K562 (cell line): ENCODE measurements around the gene HOXB3. TPM values are rescaled to one million over a fixed set of nuclear protein-coding genes. Genes with fewer than 3 reads are reported as not detected.

Experiments used
- ILF3 ChIP-seq: fragments of 450-650 bp; IDR thresholded peaks from 2 replicates; pipeline ENCODE4 v1.6.1; 2018; ENCODE audit warnings: antibody characterized with exemption, mild to moderate bottlenecking, moderate library complexity, borderline replicate concordance
- PBX2 ChIP-seq, 2 experiments: IDR thresholded peaks in 1 of 2; conservative IDR thresholded peaks in 1 of 2; 2 replicates each; pipeline ENCODE4 v1.6.1; 2016; ENCODE audit warnings: low read depth in 2 of 2, mild to moderate bottlenecking in 1 of 2, missing compliant biosample characterization in 1 of 2, missing genetic modification characterization in 1 of 2, moderate library complexity in 1 of 2
- TCFL5 ChIP-seq: fragments of 250-450 bp; sonication (Bioruptor Pico); conservative IDR thresholded peaks from 2 replicates; pipeline ENCODE4 v1.6.1; 2021; ENCODE audit warnings: mild to moderate bottlenecking, moderate library complexity, matching md5 sums
- TEAD1 ChIP-seq, 2 experiments: fragments of 450-650 bp in 1 of 2; sonication (generic) in 1 of 2; formaldehyde crosslinking; IDR thresholded peaks; 2 replicates each; pipeline versions ENCODE4 v1.4.0 to v1.8.0; 2020 to 2022; ENCODE audit warnings: mild to moderate bottlenecking in 2 of 2, missing genetic modification reagents in 1 of 2
- ZKSCAN8 ChIP-seq: fragments of 200-800 bp; sonication (Bioruptor generic); IDR thresholded peaks from 2 replicates; pipeline ENCODE4 v1.6.1; 2016; ENCODE audit warnings: missing genetic modification characterization, missing compliant biosample characterization
- polyA plus RNA-seq, 8 experiments: library from polyadenylated mRNA; depleted of rRNA in 4 of 8; stranded (reverse) in 5 of 8; unstranded in 3 of 8; fragments of >200 nt; fragmentation: Nextera tagmentation in 2 of 8; fragmentation: Illumina TruSeq in 1 of 8; extraction: Ambion mirVana in 2 of 8; extraction: Trizol in 1 of 8; gene quantifications; 2 replicates each; pipeline versions ENCODE4 v1.2.1 to v1.2.3, GENCODE V29; 2011 to 2014; ENCODE audit warnings: inconsistent platforms in 1 of 8, missing spikeins in 1 of 8
- total RNA-seq, 7 experiments: library from RNA; depleted of rRNA in 6 of 7; stranded (reverse); fragments of >200 nt in 6 of 7; fragmentation: Illumina TruSeq in 2 of 7; extraction: Trizol in 2 of 7; gene quantifications; 2 replicates each; pipeline versions ENCODE4 v1.2.1 to v1.2.3, GENCODE V29; 2011 to 2021; ENCODE audit warnings: low replicate concordance in 1 of 7
- TF ChIP-seq, protein P1 (sequence below), 3 experiments: IDR thresholded peaks in 2 of 3; conservative IDR thresholded peaks in 1 of 3; 2 replicates each; pipeline ENCODE4 v1.5.1; 2011 to 2012; ENCODE audit warnings: low read length in 3 of 3, mild to moderate bottlenecking in 3 of 3, control low read depth in 2 of 3, improper control_type of control experiment in 1 of 3, inconsistent platforms in 1 of 3, low read depth in 1 of 3, mixed read lengths in 1 of 3, moderate library complexity in 1 of 3; ENCODE audit not compliant: insufficient read depth in 2 of 3

The HOXB3 gene
- total and polyA plus RNA-seq, 9 of the 15 experiments (the other 6 are each of a cell fraction or from before 2014, with no cell fraction given): 2.4 to 41.3 (median 20.2) TPM

DNA sequence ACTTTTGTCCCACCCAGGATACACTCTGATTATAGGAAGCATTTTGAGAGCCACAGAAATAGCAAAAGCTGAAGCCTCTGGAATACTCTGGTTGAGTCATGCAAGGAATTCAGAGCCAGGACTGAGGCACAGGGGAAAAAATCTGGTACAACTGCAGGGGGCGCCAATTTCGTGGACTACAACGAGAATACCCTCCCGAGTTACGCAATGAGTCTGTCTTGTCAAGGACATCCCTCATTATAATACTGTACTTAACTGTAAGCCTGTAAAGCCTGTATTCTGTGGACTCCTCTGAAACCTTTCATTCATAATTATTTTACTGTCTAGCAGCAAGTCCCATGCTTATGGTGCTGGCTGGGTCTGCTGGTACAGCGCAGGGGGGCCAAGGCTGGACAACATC, 67.0 kb downstream of the HOXB3 start (continued):
- no peak for TF ChIP-seq PBX2 (CRISPR knock-in tag; IDR thresholded peaks at IDR 0.05; ENCODE audit: low read depth)
- TF ChIP-seq PBX2 (tag; conservative IDR thresholded peaks at IDR 0.05; ENCODE audit: low read depth): no peak
- no peak for TF ChIP-seq ZKSCAN8 (CRISPR knock-in tag)
- no peak for TF ChIP-seq TCFL5
- TF ChIP-seq ILF3: no peak
- TF ChIP-seq, protein P1, sequence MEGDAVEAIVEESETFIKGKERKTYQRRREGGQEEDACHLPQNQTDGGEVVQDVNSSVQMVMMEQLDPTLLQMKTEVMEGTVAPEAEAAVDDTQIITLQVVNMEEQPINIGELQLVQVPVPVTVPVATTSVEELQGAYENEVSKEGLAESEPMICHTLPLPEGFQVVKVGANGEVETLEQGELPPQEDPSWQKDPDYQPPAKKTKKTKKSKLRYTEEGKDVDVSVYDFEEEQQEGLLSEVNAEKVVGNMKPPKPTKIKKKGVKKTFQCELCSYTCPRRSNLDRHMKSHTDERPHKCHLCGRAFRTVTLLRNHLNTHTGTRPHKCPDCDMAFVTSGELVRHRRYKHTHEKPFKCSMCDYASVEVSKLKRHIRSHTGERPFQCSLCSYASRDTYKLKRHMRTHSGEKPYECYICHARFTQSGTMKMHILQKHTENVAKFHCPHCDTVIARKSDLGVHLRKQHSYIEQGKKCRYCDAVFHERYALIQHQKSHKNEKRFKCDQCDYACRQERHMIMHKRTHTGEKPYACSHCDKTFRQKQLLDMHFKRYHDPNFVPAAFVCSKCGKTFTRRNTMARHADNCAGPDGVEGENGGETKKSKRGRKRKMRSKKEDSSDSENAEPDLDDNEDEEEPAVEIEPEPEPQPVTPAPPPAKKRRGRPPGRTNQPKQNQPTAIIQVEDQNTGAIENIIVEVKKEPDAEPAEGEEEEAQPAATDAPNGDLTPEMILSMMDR (IDR thresholded peaks at IDR 0.05 in 2 of 3, conservative IDR thresholded peaks at IDR 0.05 in 1 of 3; ENCODE audit: insufficient read depth in 2 of 3, low read depth in 1 of 3, low read length in 3 of 3): peak; percentile 39 to 57 (median 40); a peak in 4 of 6 replicates
- no peak for TF ChIP-seq TEAD1 (CRISPR knock-in tag; IDR thresholded peaks at IDR 0.05)
